Inflammatory macrophage (primary cell): Measurements from ENCODE around the gene RBMY1D.
"Not testable (repeated sequence)": the region's sequence is repeated elsewhere in the genome, so short reads cannot be mapped to it uniquely, and the experiment has no call there.

Experiments used
- DNase-seq, 2 donors: peaks; one replicate each; pipeline ENCODE4 v3.0.0-alpha.2; 2020 to 2022
- total RNA-seq, 18 experiments: gene quantifications; one replicate each; lab custom pipeline; 2026; ENCODE audit warnings: mixed read lengths in 6 of 18, inconsistent platforms in 2 of 18; lab: John Stamatoyannopoulos, UW

RBMY1D gene
- total RNA-seq = 0 reads per million in 18 experiments

GRCh38 chrY:21894426-21894825 is at the start of gene RBMY1D:
Gene RBMY1D (minus strand): TSS chrY:21894526. CDS start chrY:21892513, 2,013 bp downstream.
- DNase-seq = not testable (repeated sequence)

DNA sequence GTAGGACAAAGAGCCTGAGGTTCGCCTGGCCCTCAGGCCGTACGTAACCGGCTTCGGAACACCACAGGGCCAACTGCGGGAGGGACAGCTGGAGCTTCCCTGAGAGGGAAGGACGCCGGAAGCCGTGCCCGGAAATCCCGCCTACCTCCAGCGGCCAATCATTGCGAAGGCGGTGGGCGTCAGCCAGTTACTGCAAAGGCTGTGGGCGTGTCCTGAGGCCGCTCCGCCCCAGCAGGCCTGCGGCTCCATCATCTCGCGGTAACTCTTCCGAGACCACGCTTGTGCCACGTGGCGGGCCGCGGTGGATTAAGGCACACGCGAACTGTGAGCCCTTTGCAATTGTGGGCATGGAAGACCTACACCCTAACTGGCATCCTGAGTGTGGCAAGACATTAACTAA is 23.6 kb upstream of the RBMY1D start, which contains the start of gene RBMY1E:
TSS of gene RBMY1E (minus strand) at position 101 of the 400 bp plus-strand sequence. CDS start 1,978 bp downstream, outside the sequence.
- DNase-seq = not testable (repeated sequence)

- DNase-seq = not testable (repeated sequence)
These were observed 24.8 kb downstream of the RBMY1D start for GRCh38 chrY:21869407-21870076.

GRCh38 chrY:21845481-21845880 is 48.8 kb downstream of the RBMY1D start:
- no peak for DNase-seq

DNA sequence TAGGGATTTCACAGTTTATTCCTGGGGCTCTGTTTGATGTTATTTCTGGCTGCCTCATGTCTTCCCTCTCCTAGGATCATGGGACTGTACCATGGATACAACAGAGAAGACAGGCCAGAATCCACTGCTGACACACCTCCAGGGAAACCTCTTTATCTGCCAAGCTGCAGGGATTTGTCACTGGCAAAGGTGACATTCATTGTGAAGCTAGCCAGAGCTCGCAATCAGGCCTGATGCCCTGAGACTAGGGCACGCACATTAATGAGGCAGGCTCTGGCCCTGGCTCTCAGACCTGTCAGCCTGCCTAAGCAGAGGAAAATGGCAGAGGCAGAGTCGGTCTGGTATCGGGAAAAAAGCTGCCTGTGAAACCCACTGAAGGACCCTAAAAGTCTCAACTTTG is 52.2 kb downstream of the RBMY1D start:
- DNase-seq = no peak

- no peak for DNase-seq
These were observed 54.8 kb downstream of the RBMY1D start for GRCh38 chrY:21839489-21839888.

GRCh38 chrY:21836343-21836742 is 58.0 kb downstream of the RBMY1D start:
- no peak for DNase-seq

DNA sequence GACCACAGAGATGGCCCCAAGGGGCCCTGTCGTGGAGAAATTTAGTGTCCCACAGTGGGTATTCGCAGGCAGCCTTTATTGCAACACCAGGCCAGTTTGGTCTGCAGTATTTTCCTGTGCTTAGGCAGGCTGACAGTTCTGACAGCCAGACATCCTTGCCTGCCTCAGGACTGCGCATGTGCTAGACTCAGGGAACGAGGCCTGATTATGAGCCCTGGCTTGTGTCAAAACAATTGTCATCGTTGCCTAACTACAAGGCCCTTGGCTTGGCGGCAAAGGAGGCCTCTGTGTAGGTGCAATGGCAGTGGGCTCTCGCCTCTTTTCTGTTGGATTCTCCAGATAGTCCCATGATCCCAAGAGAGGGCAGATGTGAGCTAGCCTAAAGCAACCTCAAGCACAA is 59.3 kb downstream of the RBMY1D start:
- DNase-seq = no peak
